HepG2 (cell line): Measurements from ENCODE around the gene CCDC17. TPM values are rescaled to one million over a fixed set of nuclear protein-coding genes. Genes with fewer than 3 reads are reported as not detected.
"Not testable (repeated sequence)": the region's sequence is repeated elsewhere in the genome, so short reads cannot be mapped to it uniquely, and the experiment has no call there.

Experiments
- ATAC-seq: fragments of 200-7000 bp; cut with Tn5 transposase; 3 replicates; pipeline ENCODE4 v1.9.1; 2020; ENCODE audit warnings: mild to moderate bottlenecking, moderate library complexity
- BruUV-seq: library from RNA; stranded (reverse); fragments of 400-500 nt; replicated peaks from 2 replicates; lab custom pipeline; 2021; lab: Mats Ljungman, UMichigan
- CTCF ChIA-PET: fragments of 300-600 bp; formaldehyde crosslinking; extraction: SDS; loops from one replicate; lab custom pipeline; 2021; ENCODE audit warnings: low total read pairs, inconsistent platforms, low intra/inter-chr PET ratio; lab: Yijun Ruan, JAX
- POLR2A ChIA-PET: fragments of 350-600 bp; sonication (Branson Sonifier 250); formaldehyde crosslinking; loops from one replicate; lab custom pipeline; 2020; ENCODE audit warnings: antibody characterized with exemption, inconsistent platforms; lab: Yijun Ruan, JAX
- DNase-seq: peaks from one replicate; pipeline ENCODE4 v3.0.0-alpha.2; 2015; ENCODE audit warnings: low spot score
- FAIRE-seq: peaks from 3 replicates; lab custom pipeline; 2011; peaks lifted over from hg19 to GRCh38; lab: Jason Lieb, UNC
- H2AFZ ChIP-seq: one replicate; pipeline ENCODE4 v1.6.1; 2011; ENCODE audit warnings: low read length, inconsistent platforms
- H3K27ac ChIP-seq: fragments of 300-600 bp; 3 replicates; pipeline ENCODE4 v1.8.0; 2011; ENCODE audit warnings: mixed run types, mild to moderate bottlenecking, mixed read lengths, low read length, inconsistent platforms; ENCODE audit not compliant: insufficient read depth; ENCODE audit errors: extremely low read length
- H3K27me3 ChIP-seq, 2 experiments: fragments of 200-600 bp in 1 of 2; 2 replicates in 1 of 2; 3 replicates in 1 of 2; pipeline versions ENCODE4 v1.6.0 to v1.8.0; 2011; ENCODE audit warnings: low read length in 2 of 2, mild to moderate bottlenecking in 2 of 2, moderate library complexity in 2 of 2, inconsistent platforms in 1 of 2; ENCODE audit not compliant: insufficient read depth in 2 of 2, control insufficient read depth in 1 of 2
- H3K36me3 ChIP-seq, 2 experiments: fragments of 200-600 bp in 1 of 2; replicated peaks in 1 of 2; 2 replicates in 1 of 2; 3 replicates in 1 of 2; pipeline versions ENCODE4 v1.5.1 to v1.8.0; 2011; ENCODE audit warnings: low read length in 2 of 2, inconsistent platforms in 1 of 2; ENCODE audit not compliant: insufficient read depth in 2 of 2, control insufficient read depth in 1 of 2
- H3K4me1 ChIP-seq: 2 replicates; pipeline ENCODE4 v1.5.1; 2012; ENCODE audit warnings: low read length, inconsistent platforms; ENCODE audit not compliant: insufficient read depth
- H3K4me2 ChIP-seq: 2 replicates; pipeline ENCODE4 v1.6.0; 2011; ENCODE audit warnings: low read depth, low read length, inconsistent platforms
- H3K4me3 ChIP-seq, 3 experiments: fragments of 200-600 bp in 1 of 3; sonication (generic), shearing (Covaris generic) in 1 of 3; replicated peaks in 1 of 3; 2 replicates each; pipeline ENCODE4 v1.5.1; 2011 to 2016; ENCODE audit warnings: low read length in 3 of 3, inconsistent platforms in 2 of 3, low read depth in 2 of 3, mild to moderate bottlenecking in 2 of 3, control low read depth in 1 of 3, mixed read lengths in 1 of 3; ENCODE audit not compliant: insufficient read depth in 1 of 3
- H3K79me2 ChIP-seq: one replicate; pipeline ENCODE4 v1.6.1; 2011; ENCODE audit warnings: low read length, inconsistent platforms; ENCODE audit not compliant: insufficient read depth
- H3K9ac ChIP-seq: 2 replicates; pipeline ENCODE4 v1.6.0; 2011; ENCODE audit warnings: mild to moderate bottlenecking, low read depth, low read length, inconsistent platforms; ENCODE audit not compliant: insufficient read depth
- H3K9me3 ChIP-seq: 2 replicates; pipeline ENCODE4 v1.5.1; 2012; ENCODE audit warnings: mild to moderate bottlenecking, low read length
- H4K20me1 ChIP-seq: 2 replicates; pipeline ENCODE4 v1.6.0; 2011; ENCODE audit warnings: inconsistent platforms, mild to moderate bottlenecking, low read length, moderate library complexity; ENCODE audit not compliant: insufficient read depth
- CHD4 ChIP-seq: fragments of 200-600 bp; sonication (generic); IDR thresholded peaks from 2 replicates; pipeline ENCODE4 v1.7.0; 2017; ENCODE audit warnings: mild to moderate bottlenecking, low read length, borderline replicate concordance
- CREM ChIP-seq, 2 experiments: sonication (generic) in 1 of 2; formaldehyde crosslinking in 1 of 2; IDR thresholded peaks; 2 replicates each; pipeline versions ENCODE4 v1.4.0 to v1.6.1; 2016 to 2020; ENCODE audit warnings: antibody characterized with exemption in 1 of 2, mild to moderate bottlenecking in 1 of 2, missing genetic modification reagents in 1 of 2
- DPF2 ChIP-seq: sonication (generic); formaldehyde crosslinking; IDR thresholded peaks from 2 replicates; pipeline ENCODE4 v1.4.0; 2020; ENCODE audit warnings: mild to moderate bottlenecking, low read depth, missing genetic modification reagents, borderline replicate concordance
- SKIL ChIP-seq: sonication (generic); formaldehyde crosslinking; IDR thresholded peaks from 2 replicates; pipeline ENCODE4 v1.8.0; 2022; ENCODE audit warnings: missing genetic modification reagents, mild to moderate bottlenecking, moderate library complexity, borderline replicate concordance
- ZNF629 ChIP-seq: sonication (generic); formaldehyde crosslinking; conservative IDR thresholded peaks from 2 replicates; pipeline ENCODE4 v1.5.0; 2020; ENCODE audit warnings: missing genetic modification reagents
- WGBS: methylation state at CpG from one replicate; pipeline ENCODE4 v1.1.6; 2017; ENCODE audit warnings: low lambda C conversion rate; 5-methylcytosine and 5-hydroxymethylcytosine counted together
- in situ Hi-C: cut with HindIII; loops from 2 replicates; pipeline ENCODE4 v1.10.0; 2017; ENCODE audit warnings: low pct_unique_long_range_greater_than_20kb; ENCODE audit not compliant: extremely low pct_ligation_motif_present
- intact Hi-C: fragments of 100-400 bp; cut with micrococcal nuclease; formaldehyde crosslinking; loops from one replicate; pipeline ENCODE4 v1.10.0; 2022; ENCODE audit not compliant: unreplicated experiment
- polyA plus RNA-seq, 8 experiments: library from polyadenylated mRNA; depleted of rRNA in 3 of 8; stranded (reverse) in 7 of 8; unstranded in 1 of 8; fragments of >200 nt; fragmentation: Illumina TruSeq in 4 of 8; extraction: Trizol in 4 of 8; gene quantifications; 2 replicates each; pipeline versions ENCODE4 v1.2.1 to v1.2.3, GENCODE V29; 2011 to 2016; ENCODE audit warnings: low read depth in 4 of 8, missing spikeins in 1 of 8, mixed read lengths in 1 of 8; ENCODE audit not compliant: insufficient read depth in 1 of 8
- total RNA-seq, 5 experiments: library from RNA; depleted of rRNA; stranded (reverse); fragments of >200 nt; fragmentation: Illumina TruSeq; extraction: Trizol; gene quantifications; 2 replicates each; pipeline ENCODE4 v1.2.3, GENCODE V29; 2016; ENCODE audit warnings: low read depth in 1 of 5

CCDC17 gene
- total and polyA plus RNA-seq, 2 of the 13 experiments (the other 11 are each of a cell fraction or from before 2014, with no cell fraction given) = 1.5 to 3.3 TPM

DNA sequence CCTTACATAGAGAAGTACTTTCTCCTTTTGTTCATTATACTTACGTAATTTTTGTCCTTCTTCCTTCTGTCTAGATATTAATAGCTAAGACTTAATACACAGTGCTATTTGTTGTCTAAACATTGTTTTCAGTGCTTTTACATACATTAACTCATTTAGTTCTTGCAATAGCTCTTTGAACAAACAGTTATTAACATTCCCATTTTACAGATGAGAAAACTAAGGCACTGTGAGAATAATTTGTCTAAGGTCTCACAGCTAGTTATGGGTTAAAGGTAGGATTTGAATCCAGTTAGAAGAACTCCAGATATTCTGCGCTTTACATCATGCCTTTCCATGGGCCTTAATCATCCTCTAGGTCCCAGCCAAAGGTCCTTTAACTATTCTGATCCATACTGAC is 19.6 kb downstream of the CCDC17 start:
- POLR2A ChIA-PET = no interaction called here
- in situ Hi-C loops = no loop called here
- CTCF ChIA-PET = no interaction called here
- WGBS = 98% methylated on average over 2 of the region's 2 CpGs
- Histone ChIP-seq H3K4me3 (no peak overlapping the region), H2AFZ (no peak overlapping the region), H3K4me1 (peaks cover 20% of the 10 kb centered on the region), H3K79me2 (peaks cover 59% of the 10 kb centered on the region), H3K27ac (no peak overlapping the region), H3K9ac (no peak overlapping the region), H4K20me1 (0 out of 2 replicates have a peak, but pooled peaks cover 3% of the 10 kb centered on the region), H3K27me3 (no peaks in the 10 kb centered on the region)
- BruUV-seq = no TSS peak
- FAIRE-seq (no peak), DNase-seq (no peak)
- TF ChIP-seq CREM (IDR thresholded peaks at IDR 0.05) = no peak
- no peak for TF ChIP-seq CREM (CRISPR knock-in tag; IDR thresholded peaks at IDR 0.05)
- no peak for TF ChIP-seq DPF2 (CRISPR knock-in tag)
- TF ChIP-seq ZNF629 = peak; percentile 91
- TF ChIP-seq SKIL (CRISPR knock-in tag) = no peak
- peak; percentile 85; the same call in 1 of the 2 replicates for TF ChIP-seq CHD4
- TF ChIP-seq, all 625 proteins: peak for 2
- H3K36me3 ChIP-seq = peaks cover 16 to 66% of the 10 kb centered on the region in 2 experiments
- no peak overlapping the region for H3K4me2 ChIP-seq
- intact Hi-C loops = no loop called here
- no peak for ATAC-seq
- no peaks in the 10 kb centered on the region for H3K9me3 ChIP-seq

DNA sequence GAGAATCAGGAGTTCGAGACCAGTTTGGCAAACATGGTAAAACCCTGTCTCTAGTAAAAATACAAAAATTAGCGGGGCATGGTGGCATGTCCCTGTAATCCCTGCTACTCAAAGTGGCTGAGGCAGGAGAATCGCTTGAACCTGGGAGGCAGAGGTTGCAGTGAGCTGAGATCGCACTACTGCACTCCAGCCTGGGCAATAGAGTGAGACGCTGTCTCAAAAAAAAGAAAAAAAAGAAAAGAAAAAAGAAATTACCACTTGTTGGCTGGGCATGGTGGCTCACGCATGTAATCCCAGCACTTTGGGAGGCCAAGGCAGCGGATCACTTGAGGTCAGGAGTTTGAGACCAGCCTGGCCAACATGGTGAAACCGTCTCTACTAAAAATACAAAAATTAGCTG is 27.1 kb downstream of the CCDC17 start:
- WGBS = 97% methylated on average over 8 of the region's 8 CpGs
- ATAC-seq, H3K9ac ChIP-seq, BruUV-seq, H3K9me3 ChIP-seq, H2AFZ ChIP-seq, H3K27ac ChIP-seq, H3K4me3 ChIP-seq, H3K4me2 ChIP-seq, FAIRE-seq, H4K20me1 ChIP-seq, intact Hi-C loops, POLR2A ChIA-PET, H3K27me3 ChIP-seq, CTCF ChIA-PET, H3K4me1 ChIP-seq, DNase-seq: not testable (repeated sequence)
- Histone ChIP-seq H3K79me2 (peaks cover 88% of the 10 kb centered on the region), H3K36me3 (peaks cover 8 to 59% of the 10 kb centered on the region in 2 experiments)
- in situ Hi-C loops = loop anchor here (25.0 kb wide), 1 partner anchor 234 kb away; no protein-coding TSS in a partner anchor
